MM.1S (cell line): ENCODE results near the gene GNAQ.

Experiments used
- DNase-seq: peaks from one replicate; pipeline ENCODE4 v3.0.0-alpha.2; 2015
- H2AFZ ChIP-seq: fragments of 300-600 bp; sonication (generic); 2 replicates; pipeline ENCODE4 v1.6.0; 2016; ENCODE audit warnings: antibody characterized with exemption, low read length
- H3F3A ChIP-seq: fragments of 300-600 bp; sonication (generic); 2 replicates; pipeline ENCODE4 v1.6.1; 2016; ENCODE audit warnings: mild to moderate bottlenecking, antibody characterized with exemption, low read length, moderate library complexity, mixed read lengths; ENCODE audit not compliant: insufficient read depth
- H3K27ac ChIP-seq: fragments of 300-600 bp; sonication (generic); 2 replicates; pipeline ENCODE4 v1.5.1; 2016; ENCODE audit warnings: mild to moderate bottlenecking, low read length
- H3K27me3 ChIP-seq: fragments of 300-600 bp; sonication (generic); replicated peaks from 2 replicates; pipeline ENCODE4 v1.6.0; 2016; ENCODE audit warnings: low read length; ENCODE audit not compliant: insufficient read depth
- H3K36me3 ChIP-seq: fragments of 300-600 bp; sonication (generic); replicated peaks from 2 replicates; pipeline ENCODE4 v1.6.1; 2016; ENCODE audit warnings: mild to moderate bottlenecking, low read length, mixed read lengths; ENCODE audit not compliant: insufficient read depth
- H3K4me1 ChIP-seq: fragments of 300-600 bp; sonication (generic); 2 replicates; pipeline ENCODE4 v1.6.1; 2016; ENCODE audit warnings: low read length, mixed read lengths
- H3K4me2 ChIP-seq: fragments of 300-600 bp; sonication (generic); 2 replicates; pipeline ENCODE4 v1.6.0; 2016; ENCODE audit warnings: low read depth, low read length
- H3K4me3 ChIP-seq: fragments of 300-600 bp; sonication (generic); 2 replicates; pipeline ENCODE4 v1.5.1; 2016; ENCODE audit warnings: low read length, mixed read lengths
- H3K79me2 ChIP-seq: fragments of 300-600 bp; sonication (generic); 2 replicates; pipeline ENCODE4 v1.6.1; 2016; ENCODE audit warnings: mixed run types, low read length, mixed read lengths
- H3K9ac ChIP-seq: fragments of 300-600 bp; sonication (generic); 2 replicates; pipeline ENCODE4 v1.6.1; 2016; ENCODE audit warnings: low read length, mixed read lengths
- H3K9me2 ChIP-seq: fragments of 300-600 bp; sonication (generic); replicated peaks from 2 replicates; pipeline ENCODE4 v1.6.1; 2016; ENCODE audit warnings: mild to moderate bottlenecking, low read length, mixed read lengths; ENCODE audit not compliant: insufficient read depth
- H3K9me3 ChIP-seq: fragments of 300-600 bp; sonication (generic); replicated peaks from 2 replicates; pipeline ENCODE4 v1.6.1; 2016; ENCODE audit warnings: mild to moderate bottlenecking, low read length, mixed read lengths; ENCODE audit not compliant: insufficient read depth
- H4K20me1 ChIP-seq: fragments of 300-600 bp; sonication (generic); 2 replicates; pipeline ENCODE4 v1.6.1; 2016; ENCODE audit warnings: mild to moderate bottlenecking, low read length, moderate library complexity, mixed read lengths; ENCODE audit not compliant: insufficient read depth
- EZH2 ChIP-seq: fragments of 300-600 bp; sonication (generic); optimal IDR thresholded peaks from 2 replicates; pipeline ENCODE3; 2017; ENCODE audit warnings: low read depth, mild to moderate bottlenecking, antibody characterized with exemption, low read length, mixed read lengths
- EZH2phosphoT487 ChIP-seq: fragments of 300-600 bp; sonication (generic); IDR thresholded peaks from 2 replicates; pipeline ENCODE4 v1.6.1; 2018; ENCODE audit warnings: antibody characterized with exemption, low read length
- TF ChIP-seq, protein P1 (sequence below): fragments of 300-600 bp; sonication (generic); IDR thresholded peaks from 2 replicates; pipeline ENCODE4 v1.5.1; 2016; ENCODE audit warnings: antibody characterized with exemption, low read length, mixed read lengths

GNAQ gene

DNA sequence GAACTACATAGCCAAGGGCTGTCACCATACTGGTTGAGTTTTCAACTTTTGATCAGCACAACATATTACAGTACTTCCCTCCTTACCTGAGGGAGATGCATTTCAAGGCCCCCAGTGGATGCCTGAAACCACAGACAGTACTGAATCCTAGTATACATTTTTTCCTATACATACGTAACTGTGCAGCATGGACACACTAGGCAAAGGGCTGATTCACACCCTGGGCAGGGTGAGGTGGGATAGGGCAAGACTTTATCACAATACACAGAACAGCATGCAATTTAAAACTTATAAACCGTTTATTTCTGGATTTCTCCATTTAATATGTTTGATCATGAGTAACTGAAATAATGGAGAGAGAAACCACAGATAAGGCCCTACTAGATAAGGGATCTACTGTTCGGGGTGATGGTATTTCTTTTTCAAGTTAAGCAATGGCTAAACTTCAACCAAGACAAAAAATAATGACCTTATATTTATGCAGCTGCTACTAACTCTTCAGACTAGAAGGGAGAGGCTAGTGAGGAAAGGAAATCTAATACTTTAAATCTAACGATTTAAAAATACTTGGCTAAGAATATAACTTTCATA lies 196.6 kb downstream of the GNAQ start:
- TF ChIP-seq EZH2 (no peak), EZH2phosphoT487 (no peak)
- TF ChIP-seq, protein P1, sequence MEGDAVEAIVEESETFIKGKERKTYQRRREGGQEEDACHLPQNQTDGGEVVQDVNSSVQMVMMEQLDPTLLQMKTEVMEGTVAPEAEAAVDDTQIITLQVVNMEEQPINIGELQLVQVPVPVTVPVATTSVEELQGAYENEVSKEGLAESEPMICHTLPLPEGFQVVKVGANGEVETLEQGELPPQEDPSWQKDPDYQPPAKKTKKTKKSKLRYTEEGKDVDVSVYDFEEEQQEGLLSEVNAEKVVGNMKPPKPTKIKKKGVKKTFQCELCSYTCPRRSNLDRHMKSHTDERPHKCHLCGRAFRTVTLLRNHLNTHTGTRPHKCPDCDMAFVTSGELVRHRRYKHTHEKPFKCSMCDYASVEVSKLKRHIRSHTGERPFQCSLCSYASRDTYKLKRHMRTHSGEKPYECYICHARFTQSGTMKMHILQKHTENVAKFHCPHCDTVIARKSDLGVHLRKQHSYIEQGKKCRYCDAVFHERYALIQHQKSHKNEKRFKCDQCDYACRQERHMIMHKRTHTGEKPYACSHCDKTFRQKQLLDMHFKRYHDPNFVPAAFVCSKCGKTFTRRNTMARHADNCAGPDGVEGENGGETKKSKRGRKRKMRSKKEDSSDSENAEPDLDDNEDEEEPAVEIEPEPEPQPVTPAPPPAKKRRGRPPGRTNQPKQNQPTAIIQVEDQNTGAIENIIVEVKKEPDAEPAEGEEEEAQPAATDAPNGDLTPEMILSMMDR, result no peak
- no peak overlapping the region for H3K27ac ChIP-seq

DNA sequence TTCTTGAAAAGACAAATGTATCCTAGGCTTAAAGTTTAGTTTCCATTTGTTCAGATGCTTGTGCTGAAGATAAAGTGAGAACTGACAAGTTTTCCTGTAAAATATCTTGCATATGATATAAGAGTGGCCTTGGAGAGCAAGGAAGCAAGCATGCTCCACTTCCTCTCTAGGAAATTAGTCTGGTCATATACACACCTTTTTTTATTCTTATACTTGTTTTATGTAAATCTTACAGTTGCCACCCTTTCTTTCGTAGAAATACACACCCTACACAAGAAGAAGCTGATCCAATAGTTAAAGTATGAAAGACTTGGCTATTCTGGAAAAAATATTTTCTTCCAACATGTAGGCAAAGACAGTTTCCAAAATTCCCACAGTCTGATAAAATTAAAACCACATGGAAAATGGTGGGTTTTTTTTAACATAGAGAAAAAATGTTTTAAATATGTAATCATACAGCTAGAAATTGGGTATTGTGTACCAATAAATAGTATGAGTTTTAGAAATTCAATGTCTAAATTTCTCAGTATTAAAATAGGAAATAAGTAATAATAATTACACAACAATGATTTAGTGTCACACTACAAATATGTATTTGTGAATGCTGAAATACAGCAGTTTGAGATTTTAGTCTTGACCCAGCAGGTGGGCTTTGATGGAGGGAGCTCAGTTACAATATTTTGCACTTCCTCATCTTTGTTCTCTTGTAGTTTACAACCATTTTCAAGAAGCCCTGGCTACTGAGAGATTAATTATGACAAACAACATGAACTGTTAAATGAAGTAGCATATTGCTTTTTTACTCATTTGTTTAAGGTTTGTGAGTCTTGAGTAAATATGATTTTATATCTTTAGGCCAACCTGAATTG lies 197.8 kb downstream of the GNAQ start:
- Histone ChIP-seq H3K79me2 (no peaks in the 10 kb centered on the region), H2AFZ (no peak overlapping the region), H4K20me1 (no peaks in the 10 kb centered on the region)

More for the DNA sequence above, 196.6 kb downstream of the GNAQ start:
- no peak overlapping the region for H2AFZ ChIP-seq
- no peaks in the 10 kb centered on the region for H3K4me1 ChIP-seq
- H3F3A ChIP-seq, result no peaks in the 10 kb centered on the region
- H3K4me3 ChIP-seq, result no peak overlapping the region
- H3K4me2 ChIP-seq, result no peak overlapping the region
- no peaks in the 10 kb centered on the region for H3K36me3 ChIP-seq
- no peaks in the 10 kb centered on the region for H3K9me2 ChIP-seq
- H3K79me2 ChIP-seq, result no peaks in the 10 kb centered on the region
- no peak overlapping the region for H3K9ac ChIP-seq
- H4K20me1 ChIP-seq, result no peaks in the 10 kb centered on the region
- H3K9me3 ChIP-seq, result no peaks in the 10 kb centered on the region
- no peak for DNase-seq
- no peaks in the 10 kb centered on the region for H3K27me3 ChIP-seq

DNA sequence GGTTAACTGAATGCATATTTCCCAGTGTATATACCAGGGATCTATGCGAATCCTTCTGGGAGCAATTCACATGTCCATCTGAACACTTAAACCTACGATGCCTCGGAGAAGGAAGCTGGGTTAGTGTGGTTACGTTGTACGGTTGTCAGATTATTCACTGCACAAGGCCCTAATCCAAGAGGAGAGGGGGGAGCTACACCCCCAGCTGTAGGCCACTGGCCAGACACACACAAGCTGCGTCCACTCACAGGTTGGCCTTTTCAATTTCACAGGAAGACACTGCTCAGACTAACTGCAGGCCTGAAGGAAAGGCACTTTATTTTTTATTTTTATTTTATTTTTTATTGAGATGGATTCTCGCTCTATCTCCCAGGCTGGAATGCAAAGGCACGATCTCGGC lies 199.0 kb downstream of the GNAQ start:
- peaks cover 7% of the 10 kb centered on the region for H3K4me1 ChIP-seq
- no peaks in the 10 kb centered on the region; the same call in 1 of the 2 replicates for H3F3A ChIP-seq
- no peaks in the 10 kb centered on the region for H3K9me3 ChIP-seq
- H3K36me3 ChIP-seq, result no peaks in the 10 kb centered on the region
- H3K9me2 ChIP-seq, result no peaks in the 10 kb centered on the region
- no peaks in the 10 kb centered on the region for H3K27me3 ChIP-seq
- H4K20me1 ChIP-seq, result no peaks in the 10 kb centered on the region
- H2AFZ ChIP-seq, result no peak overlapping the region
- H3K4me2 ChIP-seq, result no peak overlapping the region
- H3K27ac ChIP-seq, result no peak overlapping the region
- no peak for DNase-seq
- H3K79me2 ChIP-seq, result no peaks in the 10 kb centered on the region
- TF ChIP-seq EZH2phosphoT487, result no peak
- TF ChIP-seq EZH2, result no peak
- no peak overlapping the region for H3K9ac ChIP-seq
- no peak overlapping the region for H3K4me3 ChIP-seq

More for the DNA sequence above, 197.8 kb downstream of the GNAQ start:
- no peak overlapping the region for H3K4me3 ChIP-seq
- TF ChIP-seq EZH2phosphoT487, result no peak
- no peak for TF ChIP-seq EZH2
- TF ChIP-seq, protein P1, result no peak
- H3K9me2 ChIP-seq, result no peaks in the 10 kb centered on the region
- no peak overlapping the region for H3K4me2 ChIP-seq
- no peaks in the 10 kb centered on the region for H3K9me3 ChIP-seq
- no peaks in the 10 kb centered on the region for H3K27me3 ChIP-seq
- no peaks in the 10 kb centered on the region for H3K4me1 ChIP-seq
- no peak overlapping the region for H3K9ac ChIP-seq
- H3K36me3 ChIP-seq, result no peaks in the 10 kb centered on the region
- no peak overlapping the region for H3K27ac ChIP-seq
- DNase-seq, result no peak
- no peaks in the 10 kb centered on the region for H3F3A ChIP-seq
